ENCODE data around the gene PXN.

DNA sequence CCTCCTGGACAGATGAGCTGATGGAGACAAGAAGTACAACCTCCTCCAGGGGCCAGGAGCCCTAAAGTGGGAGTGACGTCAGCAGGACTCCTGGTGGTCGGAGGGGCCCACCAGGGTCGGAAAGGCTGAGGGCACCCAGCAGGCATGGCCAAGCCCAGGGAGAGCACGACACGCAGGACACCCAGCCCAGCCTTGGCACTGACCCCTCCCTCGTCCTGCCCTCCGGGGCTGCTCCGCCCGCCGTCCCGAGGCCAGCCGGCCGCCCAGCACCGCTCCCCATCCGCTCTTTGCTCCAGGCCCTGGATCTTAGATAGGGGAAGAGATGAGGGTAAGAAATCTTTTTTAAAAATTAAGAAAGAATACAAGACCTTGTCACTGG lies 50.2 kb downstream of the PXN start:
- TF ChIP-seq FOXM1 (IDR thresholded peaks at IDR 0.05; ENCODE audit: low read depth, low read length): no peak
- no peak for TF ChIP-seq SUZ12 (IDR thresholded peaks at IDR 0.05; ENCODE audit: unreplicated experiment)
- TF ChIP-seq SRF (IDR thresholded peaks at IDR 0.05; ENCODE audit: low read depth in 2 of 2, low read length in 2 of 2): no peak
- TF ChIP-seq CTCF (IDR thresholded peaks at IDR 0.05 in 2 of 3, conservative IDR thresholded peaks at IDR 0.05 in 1 of 3; ENCODE audit: control insufficient read depth in 2 of 3, extremely low read depth in 1 of 3, insufficient read depth in 1 of 3, low read depth in 3 of 3, low read length in 3 of 3): no peak
- TF ChIP-seq SIN3A (IDR thresholded peaks at IDR 0.05; ENCODE audit: low read depth, low read length): no peak
- TF ChIP-seq HDAC6 (IDR thresholded peaks at IDR 0.05; ENCODE audit: unreplicated experiment): no peak
- no peak for TF ChIP-seq MYC (IDR thresholded peaks at IDR 0.05; ENCODE audit: insufficient read depth, insufficient read length, insufficient replicate concordance, low read length, severe bottlenecking)
- TF ChIP-seq MEF2A (IDR thresholded peaks at IDR 0.05; ENCODE audit: insufficient read depth, low read depth, low read length): no peak
- no peak for TF ChIP-seq CBFB (IDR thresholded peaks at IDR 0.05; ENCODE audit: low read depth)
- TF ChIP-seq IKZF2 (IDR thresholded peaks at IDR 0.05): no peak
- TF ChIP-seq RELA (IDR thresholded peaks at IDR 0.05; ENCODE audit: borderline replicate concordance, partially characterized antibody): no peak
- TF ChIP-seq ATF7 (IDR thresholded peaks at IDR 0.05; ENCODE audit: low read depth): no peak
- TF ChIP-seq CBX5 (IDR thresholded peaks at IDR 0.05; ENCODE audit: low read depth): no peak
- TF ChIP-seq, protein P1, sequence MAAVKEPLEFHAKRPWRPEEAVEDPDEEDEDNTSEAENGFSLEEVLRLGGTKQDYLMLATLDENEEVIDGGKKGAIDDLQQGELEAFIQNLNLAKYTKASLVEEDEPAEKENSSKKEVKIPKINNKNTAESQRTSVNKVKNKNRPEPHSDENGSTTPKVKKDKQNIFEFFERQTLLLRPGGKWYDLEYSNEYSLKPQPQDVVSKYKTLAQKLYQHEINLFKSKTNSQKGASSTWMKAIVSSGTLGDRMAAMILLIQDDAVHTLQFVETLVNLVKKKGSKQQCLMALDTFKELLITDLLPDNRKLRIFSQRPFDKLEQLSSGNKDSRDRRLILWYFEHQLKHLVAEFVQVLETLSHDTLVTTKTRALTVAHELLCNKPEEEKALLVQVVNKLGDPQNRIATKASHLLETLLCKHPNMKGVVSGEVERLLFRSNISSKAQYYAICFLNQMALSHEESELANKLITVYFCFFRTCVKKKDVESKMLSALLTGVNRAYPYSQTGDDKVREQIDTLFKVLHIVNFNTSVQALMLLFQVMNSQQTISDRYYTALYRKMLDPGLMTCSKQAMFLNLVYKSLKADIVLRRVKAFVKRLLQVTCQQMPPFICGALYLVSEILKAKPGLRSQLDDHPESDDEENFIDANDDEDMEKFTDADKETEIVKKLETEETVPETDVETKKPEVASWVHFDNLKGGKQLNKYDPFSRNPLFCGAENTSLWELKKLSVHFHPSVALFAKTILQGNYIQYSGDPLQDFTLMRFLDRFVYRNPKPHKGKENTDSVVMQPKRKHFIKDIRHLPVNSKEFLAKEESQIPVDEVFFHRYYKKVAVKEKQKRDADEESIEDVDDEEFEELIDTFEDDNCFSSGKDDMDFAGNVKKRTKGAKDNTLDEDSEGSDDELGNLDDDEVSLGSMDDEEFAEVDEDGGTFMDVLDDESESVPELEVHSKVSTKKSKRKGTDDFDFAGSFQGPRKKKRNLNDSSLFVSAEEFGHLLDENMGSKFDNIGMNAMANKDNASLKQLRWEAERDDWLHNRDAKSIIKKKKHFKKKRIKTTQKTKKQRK (IDR thresholded peaks at IDR 0.05; ENCODE audit: low read depth, low read length): no peak
